ENCODE results near the gene KCNJ10.

KCNJ10 gene

DNA sequence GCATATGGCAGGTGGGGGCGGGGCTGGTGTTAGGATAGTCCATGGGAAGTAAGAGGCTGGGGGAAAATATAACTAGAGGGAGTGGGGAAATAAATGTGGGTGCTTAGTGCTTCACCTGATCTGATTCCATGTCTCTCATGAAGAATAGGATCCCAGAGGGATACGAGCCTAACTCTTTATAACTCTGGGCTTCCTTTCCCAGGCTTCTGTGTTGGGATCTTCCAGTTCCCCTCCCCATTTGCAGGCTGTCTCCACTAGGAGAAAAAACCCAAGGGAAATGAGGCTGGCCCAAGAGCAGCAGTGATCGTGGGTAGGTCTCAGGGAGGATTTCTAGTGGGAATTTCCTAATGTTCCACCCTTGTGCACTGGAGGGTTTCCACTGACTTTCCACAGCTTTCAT lies 13.0 kb upstream of the KCNJ10 start:
- no peak for DNase-seq

DNA sequence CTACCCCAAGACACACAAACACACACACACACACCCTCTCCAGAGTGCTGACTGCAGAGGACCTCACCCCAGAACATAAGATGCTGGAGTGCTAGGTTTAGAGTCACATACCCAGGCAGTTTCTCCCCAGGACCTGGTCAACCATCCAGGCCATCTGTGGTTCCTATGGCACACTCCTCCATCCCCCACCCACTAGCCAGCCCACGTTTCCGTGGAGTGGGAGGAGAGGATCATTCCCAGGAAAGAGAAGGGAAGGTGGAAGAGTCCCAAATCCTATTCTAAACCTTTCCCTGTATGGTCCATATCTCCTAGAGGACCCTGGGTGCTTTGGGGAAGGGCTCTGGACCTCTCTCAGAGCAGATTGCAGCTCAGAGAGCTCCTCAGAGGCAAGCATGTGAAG lies 12.5 kb upstream of the KCNJ10 start:
- DNase-seq = no peak

DNA sequence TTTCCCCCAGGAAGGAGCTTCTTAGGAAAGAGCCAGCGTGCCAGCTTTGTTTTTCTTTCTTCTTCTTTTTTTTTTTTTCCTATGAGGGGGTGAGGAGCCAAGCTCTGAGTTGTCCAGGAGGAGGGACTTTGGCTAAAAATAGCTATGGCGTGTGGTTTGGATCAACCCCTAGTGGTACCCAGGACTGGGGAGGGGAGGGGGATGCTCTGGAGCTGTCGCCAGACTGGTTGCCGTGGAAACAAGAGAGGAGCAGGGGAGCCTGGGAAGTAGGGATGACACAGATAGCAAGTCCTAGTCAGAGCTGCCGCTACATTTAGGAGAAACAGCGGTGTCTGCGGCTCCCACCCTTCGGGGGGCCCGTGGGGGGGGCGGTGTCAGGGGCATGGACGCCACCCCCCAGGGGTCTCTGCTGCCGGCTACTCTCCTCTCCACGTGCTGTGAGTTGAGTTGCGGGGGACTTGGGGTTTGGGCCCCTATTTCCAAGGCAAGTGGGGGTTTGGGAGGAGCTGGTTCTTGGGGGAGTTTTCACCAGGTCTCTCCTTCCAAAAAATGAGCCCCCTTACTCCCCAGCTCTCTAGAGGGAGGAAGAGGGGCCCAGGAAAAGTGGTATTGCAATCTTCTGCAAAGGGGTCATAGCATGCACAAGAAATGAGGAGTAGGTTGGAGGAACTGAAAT lies 11.4 kb upstream of the KCNJ10 start, which contains the start of gene KCNJ9:
KCNJ9 (plus strand) TSS at position 278 of the 676 bp plus-strand sequence. CDS start 2,493 bp downstream, outside the sequence.
- no peak for DNase-seq

DNA sequence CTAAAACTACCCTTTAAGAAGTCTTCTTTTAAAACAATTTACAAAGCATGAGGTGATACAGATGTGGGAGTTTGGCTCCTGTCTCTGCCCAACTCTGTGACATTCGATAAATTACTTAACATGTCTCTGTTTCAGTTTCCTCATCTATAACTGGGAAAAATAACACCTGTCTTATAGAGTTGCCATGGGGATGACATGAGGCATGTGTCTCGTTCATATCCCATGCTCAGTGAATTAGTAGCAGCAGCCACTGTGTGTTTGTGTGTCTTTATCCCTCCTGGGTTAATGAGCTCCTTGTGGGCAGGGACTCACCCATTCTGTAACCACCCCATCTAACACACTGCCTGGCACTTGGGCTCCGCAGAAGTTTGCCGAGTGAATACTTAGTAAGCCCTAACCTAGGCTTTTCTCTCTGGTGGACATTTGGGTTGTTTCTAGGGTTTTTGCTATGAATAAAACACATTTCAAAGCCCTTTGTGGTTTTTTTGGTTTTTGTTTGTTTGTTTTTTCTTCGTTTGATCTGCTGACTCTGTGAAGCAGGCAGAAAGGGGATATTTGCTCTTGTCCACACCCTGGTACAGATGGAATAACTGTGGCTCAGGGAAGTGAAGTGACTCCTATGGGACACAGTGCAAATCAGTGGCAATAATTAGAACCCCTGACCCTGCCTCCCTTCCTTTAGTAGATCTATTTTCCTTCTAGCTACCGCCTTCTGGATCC lies 10.6 kb upstream of the KCNJ10 start:
- no peak for DNase-seq

DNA sequence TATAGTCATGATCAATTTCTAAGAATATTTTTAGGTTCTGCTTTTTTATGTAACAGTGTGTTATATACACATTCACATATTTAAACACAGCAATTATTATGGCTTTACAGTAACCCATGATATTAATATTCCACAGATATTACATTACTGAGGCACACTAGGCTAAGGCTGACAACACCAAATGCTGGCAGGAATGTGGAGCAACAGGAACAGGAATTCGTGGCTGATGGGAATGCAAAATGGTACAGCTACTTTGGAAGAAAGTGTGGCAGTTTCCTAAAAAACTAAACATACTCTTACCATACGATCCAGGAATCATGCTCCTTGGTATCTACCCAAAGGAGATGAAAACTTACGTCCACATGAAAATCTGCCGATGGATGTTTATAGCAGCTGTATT lies 9.5 kb upstream of the KCNJ10 start:
- DNase-seq = no peak

DNA sequence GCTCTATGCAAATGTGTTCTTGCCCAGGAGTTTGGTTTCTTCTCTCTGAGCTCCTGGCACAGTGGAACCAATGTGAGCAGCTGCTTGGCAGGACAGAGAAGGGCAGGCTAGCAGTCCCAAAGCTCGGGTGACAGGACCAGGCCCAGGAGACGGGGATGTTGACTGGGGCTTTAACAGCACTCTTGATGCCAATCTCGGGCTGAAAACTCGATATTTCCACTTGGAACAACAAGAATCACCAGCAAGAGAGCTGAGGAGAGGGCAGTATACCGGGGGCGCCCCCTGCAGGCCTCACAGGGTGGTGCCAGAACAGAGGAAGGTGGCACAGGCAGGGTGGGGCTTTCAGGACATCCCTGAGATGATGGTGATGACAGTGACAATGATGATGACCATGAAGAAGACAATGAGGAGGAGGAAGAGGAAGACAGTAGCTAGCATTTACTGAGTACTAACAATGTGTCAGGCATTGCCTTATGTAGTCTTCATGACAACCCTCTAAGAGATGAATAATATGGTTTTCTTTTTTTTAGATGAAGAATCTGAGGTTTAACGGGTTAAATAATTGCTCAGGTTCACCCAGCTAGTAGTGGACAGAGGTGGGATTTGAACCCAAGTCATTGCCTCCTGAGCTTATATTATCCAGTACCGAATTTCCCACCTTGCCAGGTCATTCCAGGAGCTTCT lies 8.7 kb upstream of the KCNJ10 start:
- peak; percentile 17 for DNase-seq

DNA sequence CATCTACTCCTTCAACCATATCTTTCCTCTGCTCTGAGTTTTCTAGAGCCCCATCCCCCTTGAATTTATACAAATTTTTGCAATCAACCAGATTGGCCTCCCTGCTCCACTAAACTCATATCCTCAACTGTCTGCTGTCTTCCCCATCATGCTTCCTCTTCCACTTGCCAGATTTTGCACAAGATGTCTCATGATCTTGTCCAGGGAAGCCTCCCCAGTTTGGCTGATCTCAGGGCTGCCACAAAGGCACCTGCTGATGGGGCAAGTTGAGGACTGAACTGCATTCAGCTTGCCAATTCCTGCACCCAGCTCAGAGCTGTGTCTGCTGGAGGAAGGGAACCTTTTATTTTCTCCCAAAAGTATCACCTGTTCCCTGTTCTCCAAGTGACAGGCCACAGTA lies 7.5 kb upstream of the KCNJ10 start:
- DNase-seq = no peak

DNA sequence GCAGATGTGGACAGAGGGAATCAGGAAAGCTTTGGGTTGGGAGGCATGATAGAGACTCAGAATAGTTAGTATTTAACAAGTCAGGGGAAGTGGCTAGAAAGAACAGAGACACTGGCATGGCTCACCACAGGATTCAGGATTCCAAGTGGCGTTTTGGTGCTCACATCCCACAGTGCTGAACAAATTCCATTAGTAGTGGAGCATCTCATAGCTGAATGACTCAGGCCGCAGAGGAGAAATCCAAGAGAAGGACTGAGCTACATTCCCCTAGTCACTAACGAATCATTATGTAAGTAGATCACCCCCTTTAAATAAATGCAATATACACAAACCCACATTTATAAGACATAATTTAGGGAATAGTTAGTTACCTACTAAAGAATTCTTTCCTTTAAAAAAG lies 6.3 kb upstream of the KCNJ10 start:
- no peak for DNase-seq

DNA sequence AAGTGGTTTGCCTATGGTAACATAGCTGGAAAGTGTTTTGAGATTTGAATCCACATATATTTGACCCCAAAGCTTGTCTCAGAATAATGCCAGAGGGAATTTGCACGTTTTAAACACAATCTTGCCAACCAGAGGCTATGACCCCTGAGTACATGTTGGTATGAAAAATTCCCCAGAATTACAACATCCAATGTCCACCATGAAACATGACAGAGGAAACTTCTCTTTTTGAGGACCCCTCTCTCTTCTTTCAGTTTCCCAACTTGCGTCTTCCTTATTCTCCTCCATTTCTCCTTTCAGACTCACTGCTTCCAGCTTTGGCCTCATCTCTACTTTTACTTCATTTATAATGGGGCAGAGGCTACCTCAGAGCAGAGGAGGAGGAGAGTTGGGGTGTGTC lies 5.9 kb upstream of the KCNJ10 start:
- no peak for DNase-seq

DNA sequence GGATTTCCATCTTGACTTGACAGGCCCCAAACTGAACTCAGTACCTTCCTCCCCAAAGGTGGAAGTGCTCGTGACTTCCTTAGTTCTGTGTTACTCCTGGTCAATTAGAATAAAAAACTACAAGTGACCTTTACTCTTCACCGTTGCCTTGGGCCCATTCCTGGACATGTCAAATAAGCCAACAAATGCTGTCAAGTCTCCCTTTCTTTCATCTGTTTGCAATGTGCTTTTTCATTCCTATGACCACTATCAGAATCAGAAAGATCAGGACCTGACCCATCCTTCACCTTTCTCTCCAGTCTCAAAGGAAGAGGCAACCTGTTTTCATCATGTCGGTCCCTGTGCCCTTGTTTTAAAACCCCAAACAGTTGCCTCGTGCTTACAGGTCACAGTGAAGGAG lies 4.9 kb upstream of the KCNJ10 start:
- no peak for DNase-seq

DNA sequence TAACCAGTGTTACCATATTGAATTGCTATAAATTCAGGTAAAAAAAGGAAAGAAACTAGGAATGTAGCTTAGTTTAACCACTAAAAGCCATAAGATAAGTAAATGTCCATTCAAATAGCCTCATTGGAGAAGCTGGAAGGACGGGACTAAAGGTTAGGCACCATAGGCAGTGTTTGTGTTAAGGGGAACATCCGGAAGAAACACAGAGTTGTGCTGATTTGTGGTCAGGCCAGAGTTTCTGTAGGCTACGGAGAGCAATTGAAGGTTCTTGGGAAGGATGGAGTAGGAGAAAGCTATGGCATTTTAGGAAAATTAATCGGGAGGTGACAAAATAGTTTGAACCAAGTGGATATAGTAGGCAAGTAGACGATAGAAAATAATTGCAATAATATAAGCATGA lies 1.3 kb upstream of the KCNJ10 start:
- no peak for DNase-seq

DNA sequence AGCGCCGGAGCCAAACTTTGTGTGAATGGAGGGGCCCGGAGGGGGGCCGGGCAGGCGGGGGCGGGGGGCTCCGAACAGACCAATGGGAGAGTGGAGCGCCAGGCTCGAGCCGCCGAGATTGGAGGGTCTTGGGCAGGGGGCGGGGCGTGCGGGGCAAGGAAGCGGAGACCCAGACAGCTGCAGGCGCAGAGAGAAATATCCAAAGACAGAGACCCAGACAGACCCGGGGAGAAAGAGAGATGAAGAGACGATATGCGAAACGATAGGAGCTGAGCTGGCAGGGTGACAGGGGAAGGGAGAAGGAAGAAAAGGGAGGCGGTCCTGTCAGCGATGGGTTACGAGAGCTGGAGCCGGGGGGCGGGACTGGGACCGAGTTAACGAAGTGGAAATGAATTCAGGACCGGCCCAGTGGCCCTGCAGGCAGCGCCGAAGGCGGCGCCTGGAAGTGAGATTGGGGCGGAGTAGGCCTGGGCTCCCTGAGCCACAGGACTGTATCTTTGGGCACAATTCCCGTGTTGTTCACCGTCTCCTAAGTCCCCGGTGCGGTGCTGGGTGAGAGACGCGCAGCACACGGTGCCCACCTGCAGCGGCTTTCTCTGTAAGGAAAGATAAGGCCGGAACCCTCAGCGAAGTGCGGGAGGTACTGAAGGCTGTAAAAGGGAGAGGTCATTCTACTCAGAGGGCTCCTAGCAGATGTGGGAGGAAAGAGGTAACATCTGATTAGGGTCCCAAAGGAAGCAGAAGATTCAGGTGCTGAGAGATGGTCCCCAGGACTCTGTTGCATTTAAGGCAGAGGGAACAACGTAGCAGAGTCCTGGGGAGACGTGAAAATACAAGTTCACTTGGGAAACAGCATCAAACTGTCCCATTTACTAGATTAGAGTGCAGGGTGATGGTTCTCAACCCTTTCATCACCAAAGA lies 543 bp upstream of the KCNJ10 start:
- no peak for DNase-seq

DNA sequence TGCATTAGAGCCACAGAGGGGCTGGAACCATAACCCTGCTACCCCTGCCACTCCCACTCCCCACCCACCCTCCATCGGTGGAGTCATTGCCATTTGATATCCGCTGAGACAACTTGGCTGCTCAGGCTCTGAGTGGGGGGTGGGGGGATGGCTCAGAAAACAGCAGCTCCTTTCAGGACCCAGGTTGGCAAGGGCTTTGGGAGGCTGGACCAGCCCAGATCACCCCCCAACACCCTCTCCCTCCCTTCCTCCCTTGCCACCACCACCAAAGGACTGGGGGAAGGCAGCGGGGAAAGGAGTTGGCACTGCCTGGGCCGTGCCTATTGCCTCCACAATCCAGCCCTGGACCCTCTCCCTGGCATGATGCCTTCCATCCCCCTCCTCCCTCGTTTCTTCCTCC lies 1.7 kb downstream of the KCNJ10 start:
- DNase-seq = no peak

DNA sequence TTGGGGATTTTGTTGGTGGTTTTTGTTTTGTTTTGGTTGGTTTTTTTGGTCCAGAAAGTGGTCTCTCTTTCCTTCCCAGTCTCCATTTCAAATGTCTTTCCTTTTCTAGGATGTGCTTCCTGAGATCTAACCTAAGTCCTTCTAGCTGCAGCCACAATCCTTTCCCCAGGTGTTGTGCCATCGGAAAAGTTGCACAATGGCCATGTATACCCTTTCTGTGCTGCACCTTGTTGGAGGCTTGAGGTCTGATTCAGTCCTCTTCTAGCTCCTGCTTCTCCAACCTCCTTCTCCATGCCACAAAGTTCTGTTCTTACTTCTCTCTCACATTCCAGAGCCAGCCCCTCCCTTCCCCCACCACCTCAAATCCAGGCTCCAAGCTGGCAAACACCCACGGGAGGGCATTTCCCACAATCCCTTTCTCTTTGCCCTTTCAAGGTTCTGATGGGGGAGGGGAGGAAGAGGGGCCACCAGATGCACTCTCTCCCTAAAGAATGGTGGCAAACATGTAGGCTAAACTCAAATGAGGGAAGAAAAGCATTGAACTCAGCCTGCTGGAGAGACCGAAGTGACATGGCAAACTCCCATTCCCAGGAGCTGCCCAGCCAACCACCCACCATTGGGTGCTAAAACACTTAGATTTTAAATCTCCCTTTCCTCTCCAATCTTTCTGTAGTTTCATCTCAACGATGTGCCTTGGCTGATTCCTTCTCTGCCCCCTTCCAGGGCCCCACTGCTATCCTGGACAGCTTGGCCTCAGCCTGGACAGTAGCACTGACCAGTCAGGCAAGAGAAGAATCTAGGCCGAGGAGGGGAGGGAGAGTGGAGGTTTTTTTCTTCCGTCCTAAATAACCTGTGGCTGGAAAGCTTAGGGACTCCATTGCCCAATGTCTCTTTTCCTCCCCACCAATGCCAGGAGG lies 2.9 kb downstream of the KCNJ10 start:
- no peak for DNase-seq

DNA sequence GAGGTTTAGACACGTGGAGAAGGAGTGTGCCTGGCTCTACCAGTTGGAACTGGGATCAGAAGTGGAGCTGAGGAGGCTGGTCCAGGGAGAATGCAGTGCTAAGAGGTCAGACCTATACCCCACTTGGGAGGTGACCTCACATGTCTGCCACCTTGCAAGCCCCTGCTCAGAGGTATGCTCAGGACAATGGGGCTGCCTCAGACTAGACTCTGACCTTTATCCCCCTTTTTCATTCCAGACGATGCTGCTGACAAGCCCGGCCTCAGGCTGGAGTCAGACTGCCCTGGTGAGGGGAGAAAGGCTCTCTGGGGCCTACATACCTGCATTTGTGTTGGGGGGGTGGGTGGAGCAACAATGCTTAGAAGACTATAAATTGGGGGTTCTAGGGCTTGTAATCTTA lies 5.2 kb downstream of the KCNJ10 start:
- DNase-seq = no peak

DNA sequence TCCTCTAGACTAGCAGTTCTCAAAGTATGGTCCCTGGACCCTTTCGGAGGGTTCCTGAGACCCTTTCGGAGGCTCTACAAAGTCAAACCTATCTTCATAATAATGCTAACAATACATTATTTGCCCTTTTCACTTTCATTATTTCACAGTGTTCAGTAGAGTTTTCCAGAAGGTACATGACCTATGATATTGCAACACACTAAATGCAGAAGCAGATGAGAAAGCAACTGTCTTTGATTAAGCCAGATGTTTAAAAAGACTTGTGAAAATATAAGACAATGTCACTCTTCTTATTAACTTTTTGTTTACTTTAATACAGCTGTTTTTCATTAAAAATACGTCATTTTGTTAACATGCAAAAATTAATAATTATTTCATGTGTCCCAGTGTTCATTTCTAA lies 5.8 kb downstream of the KCNJ10 start:
- no peak for DNase-seq

DNA sequence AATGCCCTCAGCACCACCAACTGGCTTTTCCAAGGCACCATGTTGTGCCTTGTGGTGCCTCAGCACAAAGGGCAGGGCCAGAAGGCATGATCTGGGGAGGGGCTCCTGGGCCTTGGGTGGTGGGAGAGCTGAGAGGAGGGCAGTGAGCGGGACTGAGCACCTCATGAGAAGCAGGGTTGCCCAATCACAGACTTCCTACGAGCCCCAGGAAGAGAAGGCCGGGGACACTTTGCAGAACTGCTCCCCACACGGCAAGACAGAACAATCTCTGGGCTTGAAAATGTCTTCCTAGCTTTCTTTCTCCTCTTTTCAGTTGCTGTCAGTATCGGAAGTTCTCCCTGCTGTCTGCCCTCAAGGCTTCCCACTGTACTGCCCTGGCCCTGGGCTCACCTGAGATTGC lies 6.8 kb downstream of the KCNJ10 start:
- DNase-seq = no peak

DNA sequence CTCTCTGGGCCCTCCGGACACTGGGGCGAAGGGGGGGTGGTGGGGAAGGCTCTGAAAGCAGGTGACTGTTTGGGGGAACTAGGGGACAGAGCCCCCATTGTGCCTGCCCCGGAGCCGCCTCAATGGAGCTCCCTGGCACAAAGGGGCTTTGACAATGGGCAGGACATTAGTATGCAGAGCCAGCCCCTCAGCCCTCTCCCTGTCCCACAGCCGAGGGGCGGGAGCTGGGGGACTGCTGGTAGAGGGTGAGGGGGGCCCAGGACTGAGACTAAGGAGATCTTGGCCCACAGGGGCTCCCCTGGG lies 7.8 kb downstream of the KCNJ10 start:
- DNase-seq = no peak

DNA sequence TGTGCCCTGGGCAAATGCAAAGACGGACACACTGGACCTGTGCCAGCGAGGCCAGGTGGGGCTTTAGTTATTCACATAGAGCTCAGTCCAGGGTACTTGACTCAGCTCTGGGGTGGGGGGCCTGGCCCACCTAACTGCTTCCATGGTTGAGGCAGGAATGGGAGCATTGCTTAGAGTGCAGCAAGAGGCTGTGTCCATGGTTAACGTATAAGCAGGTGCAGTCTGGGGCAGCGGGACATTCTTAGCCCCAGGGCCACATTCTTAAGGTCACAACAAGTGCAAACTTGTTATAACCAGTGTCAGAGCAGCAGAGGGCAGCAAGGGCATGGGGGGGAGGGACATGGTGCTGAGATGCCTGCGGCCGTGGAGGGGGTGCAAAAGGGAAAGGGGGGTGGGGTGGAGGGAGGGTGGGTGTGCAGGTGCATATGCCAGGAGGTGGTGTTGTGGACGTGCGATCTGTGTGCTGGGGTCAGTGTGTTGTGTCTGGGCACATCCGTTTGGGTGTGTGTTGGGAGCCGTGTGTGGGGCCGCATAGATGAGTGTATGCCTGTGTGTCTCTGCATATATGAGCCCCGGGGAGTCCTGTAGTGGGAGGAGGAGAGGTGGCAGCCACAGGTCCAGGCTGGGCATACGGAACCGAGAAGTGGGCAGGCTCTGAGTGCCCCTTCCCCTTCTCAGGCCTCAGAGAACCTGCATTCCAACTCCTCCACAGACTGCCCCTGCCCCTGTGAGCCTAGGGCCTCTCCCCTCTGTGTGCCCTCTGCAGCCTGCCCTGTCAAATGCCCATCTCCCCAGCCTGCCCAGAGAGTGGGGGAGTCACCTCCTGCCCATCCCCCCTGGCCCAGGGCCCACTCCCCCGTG lies 8.4 kb downstream of the KCNJ10 start:
- no peak for DNase-seq

DNA sequence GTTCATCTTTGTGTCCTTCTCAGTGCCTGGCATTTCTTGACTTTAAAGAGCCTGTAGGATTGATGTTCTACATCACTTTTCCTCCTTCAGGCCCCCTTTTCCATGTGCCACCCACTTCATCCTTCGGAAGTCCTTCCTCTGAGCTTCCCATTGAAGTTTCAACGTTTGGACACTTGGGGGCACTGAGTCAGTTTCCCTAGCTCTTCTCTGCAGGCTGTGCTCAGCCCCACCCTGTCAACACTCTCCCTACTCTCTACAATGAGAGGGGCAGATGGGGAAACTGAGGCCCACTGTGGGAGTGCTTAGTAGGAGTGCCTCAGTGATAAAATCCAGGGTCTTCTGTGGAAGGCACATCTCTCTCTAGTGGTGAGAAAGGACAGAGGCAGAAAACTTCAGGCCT lies 11.9 kb downstream of the KCNJ10 start:
- no peak for DNase-seq

DNA sequence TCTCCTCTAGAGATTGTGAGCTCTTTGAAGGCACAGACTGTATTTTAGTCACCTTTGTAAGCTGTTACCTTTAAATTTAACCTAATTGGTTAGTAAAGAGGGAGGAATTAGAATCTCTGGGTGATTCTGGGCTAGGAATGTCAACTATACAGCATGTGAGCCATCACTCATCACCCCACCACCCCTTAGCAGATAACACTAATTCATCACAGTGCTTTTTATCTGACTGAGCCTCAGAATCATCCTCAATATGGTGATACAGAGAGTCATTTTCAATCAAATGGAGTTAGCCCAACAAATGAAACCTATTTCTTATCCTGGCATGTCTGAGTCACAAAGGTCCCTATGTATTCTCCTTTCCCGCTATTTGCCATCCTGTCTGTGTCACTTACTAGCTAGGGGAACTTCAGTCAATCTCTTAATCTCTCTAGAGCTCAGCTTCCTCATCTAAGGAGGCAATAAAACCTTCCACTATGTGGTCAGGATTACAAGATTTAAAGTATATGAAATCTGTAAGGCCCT lies 13.3 kb downstream of the KCNJ10 start:
- DNase-seq = no peak

Measured in NCI-H187 treated with DMSO at 0.1 percent for 48 hours (cell line).